ENCODE results near the gene SLU7.
A peak's percentile ranks its signal among the peaks of the same experiment; 100 is the strongest.

SLU7 gene

GRCh38 chr5:160399402-160400353, 19.2 kb downstream of the SLU7 start, which contains the start of gene FAM200C:
Gene FAM200C (minus strand): TSS chr5:160400054. CDS start chr5:160395490, 4,564 bp downstream.
- DNase-seq = peak; percentile 79

GRCh38 chr5:160398806-160399205, 20.1 kb downstream of the SLU7 start:
- no peak for DNase-seq

GRCh38 chr5:160397492-160397891, 21.4 kb downstream of the SLU7 start:
- DNase-seq = no peak

GRCh38 chr5:160395111-160395510, 23.8 kb downstream of the SLU7 start:
- DNase-seq = no peak

GRCh38 chr5:160390787-160391696, 27.8 kb downstream of the SLU7 start:
- DNase-seq = peak; percentile 7

GRCh38 chr5:160387445-160387844, 31.4 kb downstream of the SLU7 start:
- DNase-seq = no peak

- no peak for DNase-seq
Measured at GRCh38 chr5:160385496-160385895, 33.4 kb downstream of the SLU7 start.

- no peak for DNase-seq
Measured at GRCh38 chr5:160384681-160385080, 34.2 kb downstream of the SLU7 start.

- no peak for DNase-seq
Measured at GRCh38 chr5:160382346-160382745, 36.5 kb downstream of the SLU7 start.

- no peak for DNase-seq
Measured at GRCh38 chr5:160380041-160380440, 38.8 kb downstream of the SLU7 start.

GRCh38 chr5:160379511-160379910, 39.4 kb downstream of the SLU7 start:
- DNase-seq = no peak

- DNase-seq = no peak
Measured at GRCh38 chr5:160378330-160378729, 40.6 kb downstream of the SLU7 start.

GRCh38 chr5:160377651-160378050, 41.2 kb downstream of the SLU7 start:
- no peak for DNase-seq

- no peak for DNase-seq
Measured at GRCh38 chr5:160376416-160376815, 42.5 kb downstream of the SLU7 start.

- DNase-seq = no peak
Measured at GRCh38 chr5:160375701-160376100, 43.2 kb downstream of the SLU7 start.

- DNase-seq = no peak
Measured at GRCh38 chr5:160375166-160375565, 43.7 kb downstream of the SLU7 start.

- no peak for DNase-seq
Measured at GRCh38 chr5:160371294-160371693, 47.6 kb downstream of the SLU7 start.

GRCh38 chr5:160370713-160371034, 48.2 kb downstream of the SLU7 start:
- DNase-seq = no peak

GRCh38 chr5:160369990-160370712, 48.7 kb downstream of the SLU7 start, which contains the start of gene C1QTNF2:
Gene C1QTNF2 (minus strand): TSS chr5:160370626. CDS start chr5:160355011, 15,615 bp downstream.
- DNase-seq = no peak

- no peak for DNase-seq
Measured at GRCh38 chr5:160367885-160368284, 51.0 kb downstream of the SLU7 start.

- no peak for DNase-seq
Measured at GRCh38 chr5:160367261-160367660, 51.6 kb downstream of the SLU7 start.

GRCh38 chr5:160366230-160366629, 52.7 kb downstream of the SLU7 start:
- no peak for DNase-seq

Data from CD4-positive, alpha-beta T cell treated with Interleukin-21 for 1 hour (primary cell).